GM12891 (cell line): ENCODE data around the gene PDCD1LG2.

Experiments
- POLR2A ChIP-seq: IDR thresholded peaks from 2 replicates; pipeline ENCODE4 v1.6.1; 2011; ENCODE audit warnings: low read depth, low read length, control low read depth
- POLR2AphosphoS5 ChIP-seq: IDR thresholded peaks from 2 replicates; pipeline ENCODE4 v1.6.1; 2011; ENCODE audit warnings: low read depth, low read length, control low read depth

DNA sequence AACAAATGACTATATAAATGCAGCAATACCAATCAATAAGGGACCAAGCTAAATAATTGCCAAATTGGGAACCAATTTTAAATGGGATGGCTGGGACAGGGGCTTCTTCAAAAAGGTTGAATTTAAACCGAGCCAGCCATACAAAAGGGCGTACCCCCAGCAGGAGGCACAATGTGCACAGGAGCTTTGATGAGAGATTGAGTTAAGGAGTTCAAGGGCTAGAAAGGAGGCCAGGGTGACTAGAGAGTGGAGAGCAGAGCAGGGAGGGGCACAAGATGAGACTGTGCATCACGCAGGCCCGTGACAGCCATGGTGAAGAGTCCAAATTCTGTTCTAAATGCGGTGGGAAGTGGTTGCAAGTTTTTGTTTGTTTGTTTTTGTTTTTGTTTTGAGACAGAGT, 23.3 kb upstream of the PDCD1LG2 start:
- TF ChIP-seq POLR2A: no peak
- no peak for TF ChIP-seq POLR2AphosphoS5
